ENCODE measurements around the gene ZNRD2. TPM values are rescaled to one million over a fixed set of nuclear protein-coding genes. Genes with fewer than 3 reads are reported as not detected.
A peak's percentile ranks its signal among the peaks of the same experiment; 100 is the strongest.

The ZNRD2 gene
- total and polyA plus RNA-seq, 10 of the 15 experiments (the other 5 are each of a cell fraction or from before 2014, with no cell fraction given) = 7.9 to 111 (median 55.4) TPM

- TF ChIP-seq SKIL (IDR thresholded peaks at IDR 0.05; ENCODE audit: low read depth, poor library complexity, severe bottlenecking) = peak; percentile 40
- TF ChIP-seq KDM1A (IDR thresholded peaks at IDR 0.05; ENCODE audit: borderline replicate concordance) = no peak
- 0 out of 2 replicates have a peak, but pooled peaks have one; percentile 35 for TF ChIP-seq NBN (IDR thresholded peaks at IDR 0.05)
- peak; percentile 75 for TF ChIP-seq LARP7 (IDR thresholded peaks at IDR 0.05)
- peak; percentile 69 for TF ChIP-seq TBL1XR1 (IDR thresholded peaks at IDR 0.05; ENCODE audit: low read depth, low read length)
- TF ChIP-seq ELK1 (IDR thresholded peaks at IDR 0.05; ENCODE audit: low read depth, low read length) = no peak
- TF ChIP-seq RCOR1 (conservative IDR thresholded peaks at IDR 0.05; ENCODE audit: low read depth, low read length) = no peak
- no peak for TF ChIP-seq RBBP5 (conservative IDR thresholded peaks at IDR 0.05)
- TF ChIP-seq IKZF1 (conservative IDR thresholded peaks at IDR 0.05) = peak; percentile 100
- TF ChIP-seq MTA3 (IDR thresholded peaks at IDR 0.05; ENCODE audit: borderline replicate concordance, low read length) = no peak
- no peak for TF ChIP-seq HDAC6 (IDR thresholded peaks at IDR 0.05; ENCODE audit: unreplicated experiment)
- peak; percentile 81 for TF ChIP-seq SMARCA5 (IDR thresholded peaks at IDR 0.05)
- TF ChIP-seq CREM (IDR thresholded peaks at IDR 0.05; ENCODE audit: low read depth) = 0 out of 2 replicates have a peak, but pooled peaks have one; percentile 57
- TF ChIP-seq ZSCAN29 (IDR thresholded peaks at IDR 0.05) = peak; percentile 40; the same call in 1 of the 2 replicates
These were observed 4.0 kb downstream of the ZNRD2 start (continued) for GRCh38 chr11:65574109-65574810.
